Amygdala (tissue), 56 donors: ENCODE data around the gene PRRG4.
"Not testable (repeated sequence)": the region's sequence is repeated elsewhere in the genome, so short reads cannot be mapped to it uniquely, and the experiment has no call there.

Experiments used
- DNase-seq, 56 donors: peaks; one replicate each; lab custom pipeline; 2025; lab: John Stamatoyannopoulos, UW

Gene PRRG4

DNA sequence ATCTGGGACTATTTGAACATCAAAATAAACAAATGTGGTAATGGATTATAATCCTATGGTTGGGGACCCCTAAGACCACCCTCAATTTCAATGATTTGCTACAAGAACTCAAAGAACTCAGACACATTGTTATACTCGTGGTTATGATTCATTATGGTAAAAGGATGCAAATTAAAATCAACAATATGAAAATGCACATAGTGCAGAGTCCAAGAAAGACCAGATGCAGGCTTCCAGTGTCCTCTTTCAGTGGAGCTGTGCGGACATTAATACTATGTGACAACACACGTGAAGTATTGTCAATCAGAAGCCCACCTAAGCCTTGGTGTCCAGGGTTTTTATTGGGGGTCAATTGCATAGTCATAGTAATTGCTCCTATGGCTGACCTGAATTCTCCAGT lies 53.7 kb downstream of the PRRG4 start:
- no peak for DNase-seq

DNA sequence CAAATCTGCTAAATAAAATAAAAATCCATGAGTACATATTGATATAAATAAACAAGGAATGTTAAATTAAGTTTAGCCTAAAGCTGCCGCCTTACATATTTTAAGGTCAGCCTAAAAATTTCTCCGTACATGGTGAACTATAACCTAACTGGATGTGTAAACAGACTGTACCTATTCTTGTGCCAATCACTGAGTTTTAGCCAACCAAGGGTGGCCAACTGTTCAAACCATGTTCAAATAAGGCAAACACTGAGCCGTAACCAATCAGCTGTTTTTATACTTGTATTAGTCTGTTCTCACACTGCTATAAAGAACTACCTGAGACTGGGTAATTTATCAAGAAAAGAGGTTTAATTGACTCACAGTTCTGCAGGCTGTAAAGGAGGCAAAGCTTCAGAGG lies 54.3 kb downstream of the PRRG4 start:
- no peak for DNase-seq

DNA sequence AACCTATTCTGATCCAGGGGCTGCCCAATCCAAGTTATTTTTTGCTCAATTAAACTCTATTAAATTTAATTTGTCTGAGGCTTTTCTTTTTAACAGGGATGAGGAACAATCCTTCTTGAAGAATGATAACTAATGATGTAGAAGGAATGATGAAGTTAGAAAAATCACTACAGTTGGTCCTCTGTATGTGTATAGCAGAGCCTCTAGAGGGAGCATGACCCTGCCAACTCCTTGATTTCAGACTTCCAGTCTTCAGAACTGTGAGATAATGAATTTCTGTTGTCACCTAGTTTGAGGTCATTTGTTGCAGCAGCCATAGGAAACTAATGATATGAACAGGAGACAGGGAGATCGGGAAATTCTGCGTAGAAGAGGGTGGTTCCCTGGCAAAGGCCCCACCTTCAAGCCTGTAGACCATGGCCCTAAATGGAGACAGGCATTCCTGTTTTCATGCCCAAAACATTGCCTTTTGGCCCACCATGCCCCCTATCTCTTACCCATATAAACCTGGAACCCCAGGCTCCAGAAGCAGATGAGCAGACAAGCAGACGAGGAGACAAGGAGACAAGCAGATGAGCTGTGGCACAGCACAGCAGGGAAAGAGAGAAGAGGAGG lies 55.1 kb downstream of the PRRG4 start:
- DNase-seq: no peak

DNA sequence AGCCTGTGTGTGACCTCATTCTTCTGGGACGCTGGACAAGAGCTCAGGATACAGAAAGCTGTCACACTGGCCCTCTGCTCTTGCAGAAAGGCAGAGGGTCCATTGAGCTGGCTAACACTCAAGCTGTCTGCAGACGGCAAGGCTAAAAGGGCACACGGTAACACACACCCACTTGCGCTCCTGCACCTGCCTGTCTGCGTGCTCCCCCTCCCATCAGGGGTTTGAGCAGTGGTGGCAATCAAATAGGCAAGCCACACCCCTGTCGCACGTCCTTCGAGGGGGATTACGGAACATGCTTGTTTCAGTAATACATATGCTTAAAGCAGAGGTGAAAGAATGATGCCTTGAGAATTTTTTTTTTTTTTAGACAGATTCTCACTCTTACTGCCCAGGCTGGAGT lies 55.8 kb downstream of the PRRG4 start:
- no peak for DNase-seq

DNA sequence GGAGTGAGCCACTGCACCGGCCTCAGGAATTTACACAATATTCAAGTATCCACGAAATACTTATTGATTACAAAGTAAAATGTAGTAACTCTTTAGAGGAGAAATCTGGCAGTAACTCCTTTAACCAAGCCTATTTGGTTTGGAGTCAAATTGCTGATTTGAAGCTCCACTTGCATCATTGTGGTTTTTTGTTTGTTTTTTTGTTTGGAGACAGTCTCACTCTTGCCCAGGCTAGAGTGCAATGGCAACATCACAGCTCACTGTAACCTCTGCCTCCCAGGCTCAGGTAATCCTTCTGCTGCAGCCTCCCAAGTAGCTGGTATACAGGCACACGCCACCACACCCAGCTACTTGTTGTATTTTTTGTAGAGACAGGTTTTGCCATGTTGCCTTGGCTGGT lies 56.5 kb downstream of the PRRG4 start:
- DNase-seq: no peak

DNA sequence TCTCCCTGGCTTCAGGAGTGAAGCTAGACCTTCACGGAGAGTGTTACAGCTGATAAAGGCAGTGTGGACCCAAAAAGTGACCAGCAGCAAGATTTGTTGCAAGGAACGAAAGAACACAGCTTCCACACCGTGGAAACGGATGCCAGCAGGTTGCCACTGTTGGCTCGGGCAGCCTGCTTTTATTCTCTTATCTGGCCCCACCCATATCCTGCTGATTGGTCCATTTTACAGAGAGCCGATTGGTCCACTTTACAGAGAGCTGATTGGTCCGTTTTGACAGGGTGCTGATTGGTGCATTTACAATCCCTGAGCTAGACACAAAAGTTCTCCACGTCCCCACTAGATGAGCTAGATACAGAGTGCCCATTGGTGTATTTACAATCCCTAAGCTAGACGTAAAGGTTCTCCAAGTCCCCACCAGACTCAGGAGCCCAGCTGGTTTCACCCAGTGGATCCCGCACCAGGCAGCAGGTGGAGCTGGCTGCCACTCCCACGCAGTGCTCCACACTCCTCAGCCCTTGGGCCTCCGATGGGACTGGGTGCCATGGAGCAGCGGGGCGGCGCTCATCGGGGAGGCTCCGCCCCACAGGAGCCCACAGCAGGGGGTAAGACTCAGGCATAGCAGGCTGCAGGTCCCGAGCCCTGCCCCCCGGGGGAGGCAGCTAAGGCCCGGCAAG lies 58.1 kb downstream of the PRRG4 start:
- DNase-seq: not testable (repeated sequence)

DNA sequence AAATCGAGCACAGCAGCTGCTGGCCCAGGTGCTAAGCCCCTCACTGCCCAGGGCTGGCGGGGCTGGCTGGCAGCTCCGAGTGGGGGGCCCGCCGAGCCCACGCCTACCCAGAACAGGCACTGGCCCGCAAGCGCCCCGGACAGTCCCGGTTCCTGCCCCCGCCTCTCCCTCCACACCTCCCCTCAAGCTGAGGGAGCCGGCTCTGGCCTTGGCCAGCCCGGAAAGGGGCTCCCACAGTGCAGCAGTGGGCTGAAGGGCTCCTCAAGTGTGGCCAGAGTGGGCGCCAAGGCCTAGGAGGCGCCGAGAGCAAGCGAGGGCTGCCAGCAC lies 58.6 kb downstream of the PRRG4 start:
- DNase-seq: not testable (repeated sequence)

DNA sequence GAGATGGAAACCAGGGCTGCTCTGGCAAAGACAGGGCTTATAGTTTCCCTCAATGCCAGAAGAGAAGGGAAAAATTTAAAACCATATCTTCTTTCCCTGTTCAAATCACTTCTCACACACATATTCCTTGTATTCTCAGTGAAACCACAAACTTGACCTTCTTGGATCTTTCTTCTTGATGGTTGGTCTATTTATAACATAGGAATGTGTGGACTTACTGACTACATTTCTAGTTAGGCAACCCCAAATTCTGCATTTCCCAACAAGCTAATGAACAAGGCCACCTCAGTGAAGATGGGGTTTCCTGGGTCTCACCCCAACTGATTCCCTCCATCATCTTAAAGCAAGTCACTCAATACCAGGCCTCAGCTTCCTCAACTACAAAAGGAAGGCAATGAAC lies 59.1 kb downstream of the PRRG4 start:
- DNase-seq: no peak

DNA sequence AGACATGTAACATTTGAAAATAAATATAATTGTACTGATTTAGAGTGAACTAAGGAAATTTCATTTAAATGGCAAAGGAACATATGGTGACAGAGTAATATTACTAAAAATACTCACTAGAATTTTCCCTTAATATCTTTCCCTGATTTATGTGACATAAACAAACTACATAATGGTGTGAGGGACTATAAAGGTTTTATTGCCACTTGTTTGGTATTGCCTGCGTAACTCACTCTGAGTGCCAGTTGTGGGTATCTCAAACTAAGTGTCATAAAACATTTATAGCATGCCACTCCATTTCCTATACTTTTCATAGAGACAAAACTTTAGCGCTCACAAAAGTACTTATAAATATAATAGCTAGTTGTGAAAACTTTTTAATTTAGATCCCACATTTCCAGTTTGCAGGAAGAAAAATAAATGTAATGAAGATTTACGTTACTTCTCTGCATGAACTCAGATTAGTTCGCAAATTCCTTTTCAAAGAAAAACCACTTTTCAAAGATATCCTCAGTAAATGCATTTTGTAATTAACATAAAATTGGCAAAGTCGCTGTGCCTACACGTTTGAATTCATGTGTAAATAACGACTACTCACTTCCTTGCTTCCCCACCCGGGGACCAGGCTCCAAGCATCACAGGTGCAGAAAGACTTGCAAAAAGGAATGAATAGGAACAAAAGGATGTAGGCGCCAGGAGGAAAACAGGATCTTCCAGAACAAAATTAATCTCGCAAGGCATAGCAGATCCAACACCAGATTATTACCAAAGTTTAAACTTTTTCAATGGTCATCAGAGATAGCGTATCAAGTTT lies 61.3 kb downstream of the PRRG4 start:
- DNase-seq: no peak

DNA sequence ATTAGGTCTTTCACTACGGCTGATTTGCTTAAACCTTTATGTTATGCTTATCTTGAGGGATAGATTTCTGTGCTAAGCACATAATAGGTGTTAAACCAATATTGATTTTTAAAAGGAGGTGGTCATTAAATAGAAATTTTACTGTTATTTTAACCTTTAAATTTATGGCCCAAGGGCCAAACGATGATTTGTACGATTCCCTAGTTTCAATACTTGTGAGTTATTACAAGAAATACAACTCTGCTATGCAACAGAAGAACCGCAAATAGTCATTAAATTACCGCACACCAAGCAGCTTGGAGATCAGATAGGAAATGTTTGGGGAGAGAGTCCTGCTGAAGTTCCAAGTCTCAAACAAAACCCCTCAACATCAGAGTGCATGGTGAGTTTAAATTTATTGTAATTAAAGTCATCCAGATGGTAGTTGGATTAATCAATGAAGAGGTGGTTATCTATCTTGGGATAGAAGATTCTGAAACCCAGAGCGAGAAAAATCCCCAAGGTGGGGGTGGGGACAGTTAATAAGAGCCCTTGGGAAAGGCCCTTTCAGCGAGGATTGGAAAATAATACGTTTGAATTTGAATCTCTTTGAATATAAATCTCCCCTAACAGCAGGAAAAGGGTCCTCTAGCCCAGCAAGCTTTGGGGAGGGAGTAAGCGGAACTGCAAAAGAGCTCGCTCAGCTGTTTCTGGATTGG lies 62.1 kb downstream of the PRRG4 start:
- DNase-seq: no peak

DNA sequence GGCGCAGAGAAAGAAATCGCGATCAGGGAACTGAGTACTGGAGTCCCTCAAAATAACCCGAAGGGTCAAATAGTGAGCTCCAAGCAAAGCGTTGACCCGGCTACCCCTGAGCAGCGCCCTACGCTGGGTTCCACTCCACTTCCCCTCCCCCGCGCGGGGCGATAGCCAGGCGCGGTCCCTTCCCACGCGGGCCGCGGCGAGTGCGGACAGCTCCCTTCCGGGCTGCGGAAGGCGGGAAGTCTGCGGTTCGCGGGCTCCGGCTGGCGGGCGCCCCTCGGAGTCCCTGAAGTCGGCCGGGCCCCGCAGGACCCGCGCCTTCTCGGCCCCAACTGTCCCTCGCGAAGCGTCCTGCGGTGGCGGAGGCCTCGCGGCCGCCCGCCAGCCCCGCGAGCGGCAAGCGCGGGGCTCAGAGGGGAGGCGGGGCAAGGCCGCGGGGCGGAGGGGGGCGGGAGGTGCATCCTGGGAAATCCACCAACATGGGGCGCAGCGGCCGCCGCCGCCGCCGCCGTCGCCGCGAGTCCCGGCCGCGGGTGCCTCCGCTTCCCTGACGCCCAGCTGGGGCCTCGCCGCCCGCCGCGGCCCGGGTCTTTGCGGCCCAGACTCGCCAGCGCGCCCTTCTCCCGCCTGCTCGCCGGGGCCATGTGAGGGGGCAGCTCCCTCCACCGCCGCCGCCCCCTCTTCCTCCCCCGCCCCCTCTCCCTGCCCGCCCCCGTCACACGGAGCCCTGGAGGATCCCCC lies 62.8 kb downstream of the PRRG4 start, which contains the start of gene QSER1:
Gene QSER1 (plus strand): TSS at position 457 of the 738 bp plus-strand sequence. CDS start 315 bp downstream, outside the sequence.
- peak in 49 of 56 donors; percentile 37 to 90 (median 71) for DNase-seq

DNA sequence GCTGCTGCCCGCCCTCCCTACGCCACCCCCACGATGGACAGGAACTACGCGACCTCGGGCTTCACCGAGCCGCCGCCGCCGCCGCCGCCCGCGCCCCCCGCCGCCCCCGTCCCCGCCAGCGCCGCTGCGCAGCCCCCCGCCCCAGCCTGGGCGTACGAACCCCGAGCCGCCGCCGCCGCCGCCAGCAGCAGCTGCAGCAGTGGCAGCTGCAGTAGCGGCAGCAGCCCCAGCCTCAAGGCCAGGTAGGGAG lies 63.3 kb downstream of the PRRG4 start:
- peak in 4 of 56 donors; percentile 38 to 57 (median 50) for DNase-seq

DNA sequence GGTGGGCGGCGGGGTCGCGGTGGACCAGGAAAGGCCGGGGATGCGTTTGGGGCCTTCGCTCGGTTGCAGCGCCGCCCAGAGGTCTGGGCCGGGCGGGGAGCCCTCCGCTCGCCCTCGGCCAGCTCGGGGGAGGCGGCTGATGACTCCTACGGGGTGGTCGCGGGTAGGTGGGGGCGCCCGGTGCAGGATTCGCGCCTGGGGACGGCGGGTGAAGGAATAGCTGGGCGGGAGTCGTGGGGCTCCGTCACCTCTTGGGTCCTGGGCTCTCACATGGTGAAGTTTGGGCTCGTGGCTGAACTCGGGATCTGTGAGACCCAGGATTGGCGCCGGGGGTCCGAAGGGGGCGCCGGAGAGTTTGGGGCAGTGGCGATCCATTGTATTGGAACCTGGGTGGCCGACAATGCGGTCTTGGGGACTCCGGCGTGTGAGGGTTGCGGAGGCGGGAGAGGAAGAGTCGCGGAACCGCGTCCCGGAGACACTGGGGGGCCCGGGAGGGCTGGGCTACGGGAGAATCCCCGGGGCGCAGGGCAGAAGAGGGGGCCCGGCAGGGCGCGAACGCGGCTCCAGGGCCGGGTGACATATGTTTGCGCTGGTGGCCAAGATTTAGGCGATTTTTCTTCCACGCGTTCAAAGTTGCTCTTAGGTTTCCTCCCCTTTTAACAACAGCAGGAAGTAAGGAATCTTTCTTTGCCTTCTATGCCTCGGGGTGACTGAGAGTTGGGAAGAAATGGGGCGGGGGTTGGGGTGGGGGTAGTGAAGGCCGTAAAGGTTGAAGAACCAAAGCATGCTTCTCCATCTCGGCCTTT lies 63.8 kb downstream of the PRRG4 start:
- peak in 44 of 56 donors; percentile 19 to 72 (median 54) for DNase-seq

DNA sequence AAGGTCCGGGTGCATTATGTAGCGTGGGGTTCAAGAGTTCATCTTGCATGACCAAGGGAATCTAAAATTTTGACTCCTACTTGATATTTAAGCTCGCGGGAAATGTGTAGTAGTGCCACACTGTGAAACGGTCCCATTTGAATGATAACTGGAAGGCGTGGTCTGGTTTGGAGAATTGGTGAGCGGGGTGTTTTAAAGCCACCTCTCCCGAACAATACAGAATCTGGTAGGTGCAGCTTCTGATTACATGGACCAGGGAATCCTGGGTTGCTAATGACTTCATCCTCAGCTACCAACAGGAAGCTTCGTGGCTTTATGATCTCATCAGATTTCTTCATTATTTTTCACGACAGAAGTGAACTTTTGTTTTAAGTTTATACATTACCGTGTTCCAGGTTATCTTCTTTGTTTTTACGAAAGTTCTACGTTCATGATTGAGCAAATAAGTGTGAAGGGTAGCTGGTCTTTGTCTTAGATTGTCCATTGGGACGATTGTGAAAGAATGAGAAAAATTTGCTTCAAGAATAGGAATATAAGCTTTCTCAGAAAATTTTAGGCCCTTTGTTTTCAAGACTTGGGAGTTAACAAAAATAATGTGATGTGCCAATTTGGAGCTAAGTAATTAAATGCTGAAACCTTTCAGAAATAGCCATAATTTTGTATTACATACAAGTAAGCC lies 64.6 kb downstream of the PRRG4 start:
- DNase-seq: peak in 8 of 56 donors; percentile 3 to 33 (median 11)

DNA sequence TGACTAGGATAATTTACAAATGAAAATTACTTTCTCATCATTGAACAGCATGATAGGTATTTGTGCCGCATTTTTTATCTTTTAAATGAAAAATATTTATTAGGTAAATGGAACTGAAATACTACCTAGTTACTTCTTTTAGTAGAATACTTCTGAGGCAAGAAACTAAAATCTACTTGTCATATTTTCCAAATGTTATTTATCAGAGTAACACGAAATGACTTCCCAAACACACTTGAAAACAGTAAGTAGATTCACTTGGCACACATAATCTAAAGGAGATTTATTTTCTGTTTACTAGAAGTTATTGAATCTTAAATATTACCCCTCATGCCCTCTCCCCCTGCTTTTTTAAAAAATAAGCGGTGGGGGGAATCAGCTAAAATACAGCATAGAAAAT lies 65.2 kb downstream of the PRRG4 start:
- DNase-seq: no peak

DNA sequence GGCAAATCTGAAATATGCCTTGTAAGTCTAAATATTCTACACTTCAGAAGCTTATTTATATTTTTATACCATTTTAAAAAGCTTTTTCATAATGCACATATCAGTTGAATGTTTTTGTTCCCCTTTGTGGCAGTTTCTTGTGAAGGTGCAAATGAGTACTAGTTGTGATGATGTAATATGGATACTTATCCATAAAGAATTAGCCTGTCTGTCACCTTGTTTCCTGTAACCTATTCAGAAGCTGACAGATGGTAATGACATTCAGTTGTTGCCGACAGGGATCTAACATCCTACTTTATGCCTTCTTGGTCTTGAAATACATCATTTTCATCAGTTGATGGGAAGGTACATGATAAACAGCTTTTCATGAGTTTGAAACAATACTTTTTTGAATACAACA lies 65.7 kb downstream of the PRRG4 start:
- no peak for DNase-seq

DNA sequence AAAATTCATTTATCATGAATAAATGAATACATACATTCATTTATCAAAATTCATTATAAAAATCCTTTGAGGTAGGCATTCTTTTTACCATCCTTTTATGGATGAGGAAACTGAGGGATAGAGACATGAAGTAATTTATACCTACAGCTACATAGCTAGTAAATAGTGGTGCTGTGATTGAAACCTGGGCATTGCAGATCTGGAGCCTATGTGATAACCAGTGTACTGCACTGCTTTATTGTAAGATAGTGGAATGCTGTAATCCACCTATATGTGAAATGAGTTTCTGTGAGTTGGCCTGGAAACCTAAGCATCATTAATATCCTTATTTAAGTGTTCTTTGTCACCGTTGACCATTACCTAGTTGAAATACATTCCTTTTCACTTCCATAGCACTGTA lies 67.4 kb downstream of the PRRG4 start:
- no peak for DNase-seq

DNA sequence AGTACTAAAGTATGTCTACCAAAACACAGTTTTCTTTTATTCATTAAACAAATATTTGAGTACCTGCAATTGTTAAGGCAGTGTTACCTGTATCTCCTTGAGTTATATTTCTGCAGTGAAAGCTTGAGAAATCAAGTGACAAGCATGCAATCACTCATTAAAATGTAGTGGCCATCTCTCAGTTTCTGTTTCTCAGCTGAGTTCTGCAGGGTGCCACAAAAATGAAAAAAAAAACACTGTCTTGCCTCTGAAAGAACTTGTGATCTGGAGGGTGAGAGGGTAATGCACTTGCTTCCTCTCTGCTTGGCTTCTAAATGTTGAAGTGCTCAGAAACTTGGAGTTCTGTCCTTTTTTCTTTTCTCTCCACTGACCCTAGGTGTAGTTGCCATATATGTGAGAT lies 69.7 kb downstream of the PRRG4 start:
- DNase-seq: no peak

DNA sequence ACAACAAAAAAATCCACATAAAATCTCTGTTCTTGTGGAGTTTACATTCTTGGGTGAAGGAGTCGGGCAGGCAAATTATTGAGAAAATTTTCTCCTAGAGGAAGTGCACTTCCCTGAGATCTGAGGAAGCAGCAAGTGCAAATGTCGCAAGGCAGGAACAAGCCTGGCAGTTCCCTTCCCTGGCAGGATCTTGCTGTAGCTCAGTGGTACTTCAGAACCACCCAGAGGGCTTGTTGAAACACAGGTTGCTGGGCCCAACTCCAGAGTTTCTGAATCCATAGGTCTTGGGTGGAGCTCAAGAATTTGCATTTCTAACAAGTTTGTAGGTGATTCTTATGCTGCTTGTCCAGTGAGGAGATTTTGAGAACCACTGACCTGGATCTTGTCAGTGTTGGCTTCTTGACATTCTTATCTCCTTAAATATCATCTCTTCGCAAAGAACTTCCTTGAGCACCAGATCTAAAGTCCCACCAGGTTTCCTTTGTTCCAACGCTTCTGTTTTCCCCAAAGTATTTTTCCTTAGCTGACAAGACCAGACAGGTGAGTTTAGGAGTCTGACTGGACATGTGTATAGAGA lies 72.5 kb downstream of the PRRG4 start:
- peak in 1 of 56 donors; percentile 10 for DNase-seq
